ENCODE measurements around the gene EDNRB.
"Not testable (repeated sequence)": the region's sequence is repeated elsewhere in the genome, so short reads cannot be mapped to it uniquely, and the experiment has no call there.

Gene EDNRB

GRCh38 chr13:77918391-77919245 is at the start of gene EDNRB:
EDNRB (minus strand) TSS chr13:77918831; CDS start chr13:77918573, 258 bp downstream.
- no peak for DNase-seq (ENCODE audit: extremely low read depth in 1 of 2, low read depth in 1 of 2)

DNA sequence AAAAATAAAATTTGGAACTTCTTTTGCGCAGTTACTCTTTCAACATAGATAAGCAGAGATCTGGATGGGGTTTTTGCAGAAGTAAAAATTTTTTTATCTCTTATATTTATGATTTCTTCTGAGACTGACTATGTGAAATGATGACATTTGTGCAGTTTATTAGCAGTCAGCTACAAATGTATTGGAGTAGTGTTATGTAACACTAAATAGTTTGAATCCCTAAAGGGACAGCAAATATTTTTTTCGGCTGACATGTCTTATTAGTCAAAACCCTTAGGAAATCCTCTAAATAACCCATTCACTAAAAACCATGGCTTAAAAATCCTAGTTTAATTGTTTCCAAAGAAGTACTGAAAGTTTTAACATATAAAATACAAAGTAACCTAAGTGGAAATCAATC is 48.0 kb upstream of the EDNRB start:
- DNase-seq (ENCODE audit: extremely low read depth in 1 of 2, low read depth in 1 of 2), result no peak

DNA sequence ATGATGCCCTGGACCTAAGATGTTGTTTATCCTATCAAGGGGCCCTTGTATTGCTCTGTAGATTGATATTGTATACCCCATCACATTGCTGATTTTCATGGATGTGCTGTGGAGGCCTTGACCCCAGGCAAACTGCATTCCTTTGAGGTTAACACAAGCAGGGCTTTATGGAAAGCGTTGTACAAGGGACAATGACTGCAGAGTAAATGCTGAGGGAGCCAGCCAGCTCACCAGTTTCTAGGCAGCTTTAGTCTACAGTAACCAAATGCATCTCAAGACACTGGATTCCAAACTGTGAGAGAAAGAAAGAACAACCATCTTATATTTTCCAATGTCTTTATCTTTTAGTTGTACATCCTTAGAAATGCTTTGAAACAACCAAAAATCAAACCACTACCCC is 34.1 kb upstream of the EDNRB start:
- no peak for DNase-seq (ENCODE audit: extremely low read depth in 1 of 2, low read depth in 1 of 2)

- no peak for DNase-seq (ENCODE audit: extremely low read depth in 1 of 2, low read depth in 1 of 2)
Observed at GRCh38 chr13:77952276-77952675, 33.6 kb upstream of the EDNRB start.

- no peak for DNase-seq (ENCODE audit: extremely low read depth in 1 of 2, low read depth in 1 of 2)
Observed at GRCh38 chr13:77946522-77946921, 27.9 kb upstream of the EDNRB start.

DNA sequence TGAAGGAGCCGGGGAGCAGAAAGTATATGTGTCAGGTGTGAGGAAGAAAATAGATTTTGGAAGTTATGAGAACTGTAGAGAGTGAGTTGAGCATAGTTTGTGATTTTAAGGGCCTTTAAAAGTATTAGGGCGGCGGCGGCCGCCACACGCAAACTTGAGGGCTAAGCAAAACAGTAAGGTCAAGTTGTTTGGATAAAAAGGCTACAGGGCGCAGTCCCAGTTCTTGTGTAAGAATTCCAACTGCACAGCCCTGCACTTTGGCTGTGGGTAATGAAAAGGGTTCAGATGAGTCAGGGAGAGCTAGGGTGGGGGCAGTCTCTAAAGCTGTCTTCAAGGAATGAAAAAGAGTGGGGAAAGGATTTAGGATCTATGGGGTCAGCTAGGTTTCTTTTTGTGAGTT is 16.4 kb upstream of the EDNRB start:
- DNase-seq (ENCODE audit: extremely low read depth in 1 of 2, low read depth in 1 of 2), result not testable (repeated sequence)

GRCh38 chr13:77930430-77930829 is 11.8 kb upstream of the EDNRB start:
- DNase-seq (ENCODE audit: extremely low read depth in 1 of 2, low read depth in 1 of 2), result no peak

GRCh38 chr13:77928909-77929308 is 10.3 kb upstream of the EDNRB start:
- DNase-seq (ENCODE audit: extremely low read depth in 1 of 2, low read depth in 1 of 2), result no peak

DNA sequence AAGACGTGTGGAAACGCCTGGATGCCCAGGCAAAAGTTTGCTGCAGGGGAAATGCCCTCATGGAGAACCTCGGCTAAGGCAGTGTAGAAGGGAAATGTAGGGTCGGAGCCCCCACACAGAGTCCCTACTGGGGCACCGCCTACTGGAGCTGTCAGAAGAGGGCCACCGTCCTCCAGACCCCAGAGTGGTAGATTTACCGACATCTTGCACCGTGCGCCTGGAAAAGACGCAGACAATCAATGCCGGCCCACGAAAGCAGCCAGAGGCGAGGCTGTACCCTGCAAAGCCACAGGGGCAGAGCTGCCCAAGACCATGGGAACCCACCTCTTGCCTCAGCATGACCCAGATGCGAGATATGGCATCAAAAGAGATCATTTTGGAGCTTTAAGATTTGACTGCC is 7.0 kb upstream of the EDNRB start:
- DNase-seq (ENCODE audit: extremely low read depth in 1 of 2, low read depth in 1 of 2), result no peak

DNA sequence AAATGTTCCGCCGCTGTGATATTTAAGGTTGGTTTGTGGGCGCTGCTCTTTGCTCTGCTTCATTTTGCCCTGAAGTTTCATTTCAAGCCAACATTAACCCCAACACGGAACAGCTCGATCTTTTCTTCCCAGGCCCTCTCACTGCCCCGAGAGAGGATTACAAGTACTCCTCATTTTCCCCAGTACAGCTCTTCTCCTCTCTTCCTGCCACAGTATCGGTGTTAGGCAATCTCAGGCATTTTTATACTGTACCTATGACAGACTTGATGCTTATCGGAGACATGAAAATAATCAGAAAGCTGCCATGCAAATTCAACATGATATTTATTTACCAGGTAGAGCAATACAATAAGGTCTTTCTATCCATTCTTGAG is 1.3 kb upstream of the EDNRB start:
- DNase-seq (ENCODE audit: extremely low read depth in 1 of 2, low read depth in 1 of 2), result no peak

DNA sequence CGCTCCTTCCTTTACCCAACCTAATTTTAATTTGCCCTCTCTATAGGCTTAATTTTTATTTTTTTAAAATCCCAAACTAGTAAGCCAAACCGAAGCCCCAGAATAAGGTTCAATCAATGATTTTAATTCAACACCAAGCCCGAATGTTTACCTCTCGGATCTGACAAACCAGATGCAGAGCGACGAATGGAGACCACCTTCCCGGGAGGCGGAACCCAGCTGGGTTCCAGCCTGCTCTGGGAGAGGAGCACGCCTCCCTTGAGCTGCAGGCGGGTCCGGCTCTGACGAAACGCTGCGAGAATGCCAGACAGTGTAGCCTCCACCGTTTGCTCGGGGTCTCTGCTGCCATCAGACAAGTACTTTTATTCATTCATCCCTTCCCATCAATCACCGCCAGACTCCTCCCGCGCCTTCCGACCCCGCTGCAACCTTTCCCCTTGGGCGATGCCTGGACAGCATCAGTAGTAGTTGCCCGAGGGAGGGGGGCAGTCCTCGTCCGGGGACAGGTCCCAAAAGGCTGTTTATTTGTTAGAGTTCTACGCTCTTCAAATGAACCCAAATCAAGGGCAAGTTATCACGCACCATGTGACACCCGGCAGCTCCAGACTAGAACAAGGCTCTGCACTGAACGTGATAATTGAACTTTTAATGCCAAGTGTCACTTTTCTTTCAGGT is 752 bp upstream of the EDNRB start:
- no peak for DNase-seq (ENCODE audit: extremely low read depth in 1 of 2, low read depth in 1 of 2)

DNA sequence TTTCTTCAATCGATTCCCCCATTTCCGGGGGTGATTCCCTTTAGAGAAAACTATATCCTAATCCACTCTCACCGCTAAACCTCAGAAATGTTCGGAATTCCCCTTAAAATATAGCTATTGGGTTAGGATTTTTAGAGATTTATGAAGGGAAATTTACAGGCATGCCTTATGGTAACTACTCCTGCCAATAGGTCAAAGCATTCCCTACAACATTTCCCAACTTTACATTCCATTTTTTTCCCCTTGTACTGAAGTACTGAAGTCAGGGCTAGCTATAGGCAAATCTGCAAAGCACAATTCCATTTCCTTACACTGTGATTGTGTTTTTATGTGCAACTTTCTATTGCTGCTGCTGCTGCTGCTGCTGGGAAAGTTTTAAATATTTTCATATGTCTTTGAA is 2.1 kb downstream of the EDNRB start:
- DNase-seq (ENCODE audit: extremely low read depth in 1 of 2, low read depth in 1 of 2), result no peak

GRCh38 chr13:77915686-77916085 is 2.9 kb downstream of the EDNRB start:
- DNase-seq (ENCODE audit: extremely low read depth in 1 of 2, low read depth in 1 of 2), result no peak

- no peak for DNase-seq (ENCODE audit: extremely low read depth in 1 of 2, low read depth in 1 of 2)
Observed at GRCh38 chr13:77913003-77913402, 5.6 kb downstream of the EDNRB start.

DNA sequence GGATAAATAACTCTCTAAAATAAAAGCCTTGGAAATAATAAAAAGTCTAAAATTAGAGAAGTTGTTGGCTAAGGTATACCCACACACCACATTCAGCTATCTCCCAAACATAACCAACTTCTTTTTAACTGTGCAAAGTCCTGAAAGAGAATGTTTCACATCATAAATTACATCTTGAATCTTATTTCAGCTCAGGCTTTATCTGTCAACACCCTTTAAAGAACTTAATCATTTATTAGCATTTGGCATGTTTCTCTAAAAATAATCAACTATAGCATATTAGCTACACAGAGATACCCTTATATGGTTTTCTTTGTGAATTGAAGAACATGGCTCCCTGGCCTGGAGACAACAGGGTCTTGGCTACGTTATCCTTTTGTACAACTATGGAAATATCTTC is 6.9 kb downstream of the EDNRB start:
- DNase-seq (ENCODE audit: extremely low read depth in 1 of 2, low read depth in 1 of 2), result no peak

- DNase-seq (ENCODE audit: extremely low read depth in 1 of 2, low read depth in 1 of 2), result no peak
Observed at GRCh38 chr13:77909827-77910226, 8.8 kb downstream of the EDNRB start.

DNA sequence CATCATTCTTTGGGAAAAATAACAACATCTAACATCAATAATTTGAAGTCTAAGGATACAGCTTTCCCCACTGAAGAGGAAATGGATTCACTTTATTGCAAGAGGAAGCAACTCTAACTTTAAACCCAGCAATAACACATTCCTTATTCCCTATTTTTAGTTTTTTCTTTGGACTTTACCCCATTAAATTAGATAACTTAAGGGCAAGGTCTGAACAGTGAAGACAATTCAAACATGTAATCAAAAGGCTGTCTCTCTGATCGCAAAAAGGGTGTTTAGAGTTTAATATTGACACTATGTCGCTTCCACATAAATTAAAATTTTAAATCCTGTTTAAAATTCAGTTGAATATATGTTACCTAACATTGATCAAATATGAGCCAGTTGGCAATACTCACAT is 10.1 kb downstream of the EDNRB start:
- no peak for DNase-seq (ENCODE audit: extremely low read depth in 1 of 2, low read depth in 1 of 2)

DNA sequence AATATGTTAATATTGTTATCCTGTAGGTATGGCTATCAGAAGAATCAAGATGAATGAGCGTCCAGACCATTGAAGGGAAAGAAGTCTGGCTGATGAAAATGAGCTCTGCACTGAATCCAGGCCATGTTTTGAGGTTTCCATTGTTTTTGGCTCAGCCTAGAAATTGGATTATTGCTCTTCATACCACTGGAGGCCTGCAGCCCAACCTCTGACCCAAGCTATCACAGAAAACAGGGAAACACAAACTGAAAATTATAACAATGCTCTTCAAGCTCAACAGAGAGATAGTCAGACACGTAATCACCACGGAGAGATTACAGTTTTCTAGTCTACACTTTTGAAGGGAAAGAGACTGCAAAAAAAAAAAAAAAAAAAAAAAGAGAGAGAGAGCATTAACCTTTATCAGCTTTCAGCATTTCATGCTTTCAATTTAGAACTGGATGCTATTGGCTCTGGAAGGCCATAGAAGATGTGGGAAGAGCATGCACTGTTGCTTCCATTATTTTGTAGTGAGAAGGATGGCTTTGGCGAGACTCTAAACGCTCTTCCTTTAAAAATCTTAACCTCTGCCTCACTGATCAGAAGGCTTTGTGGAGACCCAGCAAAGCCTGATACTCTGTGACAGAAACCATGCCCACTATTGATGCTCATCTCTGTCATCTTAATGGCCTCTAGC is 10.8 kb downstream of the EDNRB start:
- DNase-seq (ENCODE audit: extremely low read depth in 1 of 2, low read depth in 1 of 2), result no peak

DNA sequence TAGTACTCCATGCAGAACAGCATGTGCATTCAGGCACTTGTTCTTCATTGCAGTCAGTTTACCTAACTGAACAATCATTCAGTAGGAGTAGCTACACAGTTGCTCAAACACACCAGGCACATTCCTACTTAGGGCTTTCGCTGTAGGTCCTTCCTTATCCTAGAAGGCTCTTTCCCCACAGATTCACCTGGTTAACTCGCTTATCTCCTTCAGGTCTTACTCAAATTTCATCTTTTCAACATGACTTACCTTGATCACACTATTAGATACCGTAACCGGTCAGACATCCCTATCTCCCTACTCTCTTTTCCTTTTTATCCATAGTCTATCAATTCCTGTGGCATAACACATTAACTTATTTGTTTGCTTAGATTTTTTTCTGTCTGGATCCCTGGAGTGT is 14.6 kb downstream of the EDNRB start:
- DNase-seq (ENCODE audit: extremely low read depth in 1 of 2, low read depth in 1 of 2), result no peak

DNA sequence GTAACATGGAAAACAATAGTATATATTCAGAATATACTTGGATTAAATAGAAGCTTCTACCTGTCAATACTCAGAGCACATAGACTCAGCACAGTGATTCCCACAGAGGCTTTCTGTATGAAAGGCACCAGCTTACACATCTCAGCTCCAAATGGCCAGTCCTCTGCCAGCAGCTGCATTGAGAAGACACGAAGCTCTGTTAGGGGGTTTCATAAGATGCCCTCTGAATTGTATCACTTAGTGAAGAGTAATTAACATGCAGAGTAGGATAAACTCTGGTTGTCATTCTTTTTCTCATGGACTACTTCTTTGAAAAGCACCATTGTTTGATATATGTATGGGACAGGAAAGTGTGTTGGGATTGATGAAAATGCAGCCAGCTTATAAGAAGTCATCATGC is 15.2 kb downstream of the EDNRB start:
- DNase-seq (ENCODE audit: extremely low read depth in 1 of 2, low read depth in 1 of 2), result no peak

- DNase-seq (ENCODE audit: extremely low read depth in 1 of 2, low read depth in 1 of 2), result no peak
Observed at GRCh38 chr13:77902319-77902963, 16.2 kb downstream of the EDNRB start.

All from stimulated activated CD8-positive, alpha-beta memory T cell treated with anti-CD3 and anti-CD28 coated beads, Interleukin-7, amount 100 ng/mL, for 48 hours (primary cell).